ENCODE measurements around the gene STX16. TPM values are rescaled to one million over a fixed set of nuclear protein-coding genes. Genes with fewer than 3 reads are reported as not detected.

STX16 gene
- total RNA-seq, 1 experiment from 2014 or later, result 44.5 TPM

- Histone ChIP-seq H3K27ac (ENCODE audit: low read depth, low read length, poor library complexity, severe bottlenecking) (peak overlapping the region; percentile 86), H3K4me3 (ENCODE audit: low read depth, low read length, poor library complexity, severe bottlenecking) (peak overlapping the region; percentile 95), H3K36me3 (ENCODE audit: insufficient read depth, low read length, poor library complexity, severe bottlenecking) (no peaks in the 10 kb centered on the region), H3K27me3 (replicated peaks; ENCODE audit: insufficient read depth, low read depth, low read length, poor library complexity) (no peaks in the 10 kb centered on the region), H3K4me1 (ENCODE audit: insufficient read depth, low read length, poor library complexity, severe bottlenecking) (peaks cover 27% of the 10 kb centered on the region), H3K9me3 (ENCODE audit: low read depth, low read length, poor library complexity, severe bottlenecking) (no peaks in the 10 kb centered on the region)
- no TSS peak for BruUV-seq (replicated peaks)
- DNase-seq (ENCODE audit: low spot score), result peak; percentile 22
- CTCF ChIA-PET, result interaction anchor here (0.6 to 1.3 kb wide), 4 partner anchors 14 to 804 kb away, joined by 3 to 6 read pairs (median 6); no protein-coding TSS in a partner anchor
- TF ChIP-seq CTCF (conservative IDR thresholded peaks at IDR 0.05; ENCODE audit: low read depth, low read length) (no peak), EZH2 (IDR thresholded peaks at IDR 0.05; ENCODE audit: borderline replicate concordance, low read depth, low read length, poor library complexity, severe bottlenecking) (no peak)
- POLR2A ChIA-PET (ENCODE audit: low non-redundant PET), result no interaction called here
- intact Hi-C loops (cut with micrococcal nuclease; ENCODE audit: unreplicated experiment), result loop anchor here (5.0 kb wide), 2 partner anchors 170 to 200 kb away; partner anchors contain the start of genes GNAS and GNAS-AS1
Measured at GRCh38 chr20:58652606-58653294, 1.7 kb downstream of the STX16 start.

- CTCF ChIA-PET, result no interaction called here
- H3K36me3 ChIP-seq (ENCODE audit: insufficient read depth, low read length, poor library complexity, severe bottlenecking), result no peaks in the 10 kb centered on the region
- peaks cover 33% of the 10 kb centered on the region for H3K4me1 ChIP-seq (ENCODE audit: insufficient read depth, low read length, poor library complexity, severe bottlenecking)
- BruUV-seq (replicated peaks), result no TSS peak
- POLR2A ChIA-PET (ENCODE audit: low non-redundant PET), result no interaction called here
- no peaks in the 10 kb centered on the region for H3K27me3 ChIP-seq (replicated peaks; ENCODE audit: insufficient read depth, low read depth, low read length, poor library complexity)
- no peak overlapping the region for H3K27ac ChIP-seq (ENCODE audit: low read depth, low read length, poor library complexity, severe bottlenecking)
- no peaks in the 10 kb centered on the region for H3K9me3 ChIP-seq (ENCODE audit: low read depth, low read length, poor library complexity, severe bottlenecking)
- no peak overlapping the region for H3K4me3 ChIP-seq (ENCODE audit: low read depth, low read length, poor library complexity, severe bottlenecking)
- TF ChIP-seq EZH2 (IDR thresholded peaks at IDR 0.05; ENCODE audit: borderline replicate concordance, low read depth, low read length, poor library complexity, severe bottlenecking) (no peak), CTCF (conservative IDR thresholded peaks at IDR 0.05; ENCODE audit: low read depth, low read length) (no peak)
- no peak for DNase-seq (ENCODE audit: low spot score)
- intact Hi-C loops (cut with micrococcal nuclease; ENCODE audit: unreplicated experiment), result loop anchor here (5.0 kb wide), 2 partner anchors 172 to 198 kb away; partner anchors contain the start of genes GNAS and GNAS-AS1
Measured at GRCh38 chr20:58654337-58654736, 3.3 kb downstream of the STX16 start.

- Histone ChIP-seq H3K27me3 (replicated peaks; ENCODE audit: insufficient read depth, low read depth, low read length, poor library complexity) (no peaks in the 10 kb centered on the region), H3K4me1 (ENCODE audit: insufficient read depth, low read length, poor library complexity, severe bottlenecking) (peaks cover 33% of the 10 kb centered on the region), H3K4me3 (ENCODE audit: low read depth, low read length, poor library complexity, severe bottlenecking) (no peak overlapping the region), H3K36me3 (ENCODE audit: insufficient read depth, low read length, poor library complexity, severe bottlenecking) (no peaks in the 10 kb centered on the region), H3K27ac (ENCODE audit: low read depth, low read length, poor library complexity, severe bottlenecking) (peak overlapping the region; percentile 2), H3K9me3 (ENCODE audit: low read depth, low read length, poor library complexity, severe bottlenecking) (no peaks in the 10 kb centered on the region)
- POLR2A ChIA-PET (ENCODE audit: low non-redundant PET), result no interaction called here
- no peak for DNase-seq (ENCODE audit: low spot score)
- intact Hi-C loops (cut with micrococcal nuclease; ENCODE audit: unreplicated experiment), result no loop called here
- no TSS peak for BruUV-seq (replicated peaks)
- CTCF ChIA-PET, result no interaction called here
- no peak for TF ChIP-seq EZH2 (IDR thresholded peaks at IDR 0.05; ENCODE audit: borderline replicate concordance, low read depth, low read length, poor library complexity, severe bottlenecking)
Measured at GRCh38 chr20:58655328-58656107, 4.4 kb downstream of the STX16 start.
